ENCODE data around the gene FBN1.

FBN1 gene

DNA sequence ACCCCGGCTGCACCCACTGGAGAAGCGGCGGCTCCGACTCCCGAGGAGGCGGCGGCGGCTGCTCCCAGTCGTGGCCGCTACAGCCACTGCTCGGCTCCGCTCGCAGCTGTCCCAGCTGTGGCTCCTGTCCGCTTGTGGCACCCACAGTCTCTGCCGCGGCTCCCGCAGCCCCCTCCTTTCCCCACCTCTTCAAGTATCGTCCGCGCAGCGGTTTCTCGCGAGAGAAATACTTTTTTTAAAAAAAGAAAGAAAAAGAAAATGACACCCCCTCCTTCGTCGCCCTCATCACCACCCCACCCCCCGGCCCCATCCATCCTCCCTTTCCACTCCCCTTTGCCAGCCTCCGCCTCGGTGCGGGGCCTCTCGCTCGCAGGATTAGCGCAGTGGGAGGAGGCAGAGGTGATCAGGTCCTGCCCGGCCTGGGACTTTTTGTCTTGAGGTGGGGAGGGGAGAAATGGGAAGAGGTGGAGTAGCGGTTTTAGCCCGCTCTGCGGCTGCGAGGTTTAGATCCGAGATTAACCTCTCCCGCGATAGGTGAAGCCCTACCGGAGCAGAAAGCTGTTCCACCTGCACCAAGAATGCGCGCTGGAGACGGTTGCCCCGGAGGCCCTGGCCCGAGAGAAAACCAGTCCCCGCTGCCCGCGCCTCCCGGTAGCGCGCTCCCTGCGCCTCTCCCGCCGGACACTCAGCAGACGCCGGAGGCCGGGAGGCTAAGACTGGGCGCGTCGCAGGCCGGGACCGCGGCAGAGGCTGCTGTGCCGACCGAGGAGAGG, at the start of gene FBN1:
FBN1 (minus strand) TSS at position 152 of the 773 bp plus-strand sequence. CDS start 940 bp downstream, outside the sequence.
- Histone ChIP-seq H3K36me3 (ENCODE audit: control insufficient read depth, low read depth, low read length) (no peaks in the 10 kb centered on the region), H3K27ac (ENCODE audit: low read length) (no peak within 1 kb of the TSS), H3K9ac (ENCODE audit: low read length) (peak within 1 kb of the TSS; percentile 70), H3K4me3 (ENCODE audit: low read length) (peak within 1 kb of the TSS; percentile 80), H3K9me3 (ENCODE audit: control insufficient read depth, low read depth, low read length) (no peaks in the 10 kb centered on the region), H3K4me1 (ENCODE audit: control insufficient read depth, low read depth, low read length) (peaks cover 13% of the 10 kb centered on the region), H3K27me3 (ENCODE audit: control insufficient read depth, insufficient read depth, low read length) (peaks cover 49% of the 10 kb centered on the region)

DNA sequence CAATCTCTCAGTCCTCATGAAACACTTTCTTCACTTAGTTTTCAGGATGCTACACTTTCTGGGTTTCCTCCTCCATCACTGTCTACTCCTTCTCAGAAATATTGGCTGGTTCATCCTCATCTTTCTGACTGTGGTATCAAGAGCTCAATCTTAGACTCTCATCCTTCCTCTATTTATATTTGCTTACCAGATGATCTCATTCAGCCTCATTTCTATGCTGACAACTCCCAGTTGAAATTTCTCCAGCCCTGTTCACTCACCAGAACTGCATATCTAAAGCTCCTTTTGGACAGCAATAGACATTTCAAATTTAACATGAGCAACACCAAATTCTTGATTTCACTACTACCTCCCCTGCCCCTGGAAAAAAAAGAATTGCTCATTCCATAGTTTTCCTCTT, 48.0 kb upstream of the FBN1 start:
- Histone ChIP-seq H3K27ac (ENCODE audit: low read length) (no peak overlapping the region), H3K4me1 (ENCODE audit: control insufficient read depth, low read depth, low read length) (no peaks in the 10 kb centered on the region), H3K9ac (ENCODE audit: low read length) (no peak overlapping the region)

GRCh38 chr15:48688493-48688892, 43.0 kb upstream of the FBN1 start:
- Histone ChIP-seq H3K27me3 (ENCODE audit: control insufficient read depth, insufficient read depth, low read length) (no peaks in the 10 kb centered on the region), H3K9me3 (ENCODE audit: control insufficient read depth, low read depth, low read length) (no peaks in the 10 kb centered on the region), H3K36me3 (ENCODE audit: control insufficient read depth, low read depth, low read length) (no peaks in the 10 kb centered on the region), H3K4me1 (ENCODE audit: control insufficient read depth, low read depth, low read length) (no peaks in the 10 kb centered on the region), H3K9ac (ENCODE audit: low read length) (no peak overlapping the region), H3K4me3 (ENCODE audit: low read length) (no peak overlapping the region), H3K27ac (ENCODE audit: low read length) (no peak overlapping the region)

More for the DNA sequence above, 48.0 kb upstream of the FBN1 start:
- Histone ChIP-seq H3K36me3 (ENCODE audit: control insufficient read depth, low read depth, low read length) (no peaks in the 10 kb centered on the region), H3K27me3 (ENCODE audit: control insufficient read depth, insufficient read depth, low read length) (no peaks in the 10 kb centered on the region), H3K9me3 (ENCODE audit: control insufficient read depth, low read depth, low read length) (no peaks in the 10 kb centered on the region), H3K4me3 (ENCODE audit: low read length) (no peak overlapping the region)

DNA sequence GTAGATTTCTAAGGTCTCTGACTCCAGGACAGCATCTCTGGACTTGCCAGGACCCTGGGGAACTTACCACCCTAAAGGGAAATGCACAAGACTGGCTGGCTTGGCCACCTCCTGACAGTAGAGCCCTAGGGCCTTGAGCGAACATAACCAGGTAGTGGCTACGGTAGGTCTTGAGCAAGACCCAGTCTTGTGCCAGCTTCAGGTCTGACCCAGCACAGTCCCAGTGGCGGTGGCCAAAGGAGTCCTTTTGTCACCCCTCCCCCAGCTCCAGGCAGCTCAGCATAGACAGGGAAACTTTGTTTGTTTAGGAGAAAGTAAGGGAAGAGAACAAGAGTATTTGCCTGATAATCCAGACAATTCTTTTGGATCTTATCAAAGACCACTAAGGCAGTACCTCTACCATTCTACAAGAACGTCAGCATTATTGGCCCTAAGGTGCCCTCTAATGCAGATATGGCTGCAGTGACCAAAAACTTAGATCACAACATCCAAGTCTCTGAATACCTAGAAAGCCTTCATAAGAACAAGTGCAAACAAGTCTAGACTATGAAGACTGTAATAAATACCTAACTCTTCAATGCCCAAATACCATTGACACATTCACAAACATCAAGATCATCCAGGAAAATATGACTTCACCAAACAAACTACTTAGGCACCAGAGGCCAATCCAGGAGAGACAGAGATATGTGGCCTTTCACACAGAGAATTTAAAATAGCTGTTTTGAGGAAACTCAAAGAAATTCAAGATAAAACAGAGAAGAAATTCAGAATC, 38.7 kb upstream of the FBN1 start:
- H3K27ac ChIP-seq (ENCODE audit: low read length), result no peak overlapping the region
- H3K9me3 ChIP-seq (ENCODE audit: control insufficient read depth, low read depth, low read length), result no peaks in the 10 kb centered on the region
- no peak overlapping the region for H3K4me3 ChIP-seq (ENCODE audit: low read length)
- no peaks in the 10 kb centered on the region for H3K27me3 ChIP-seq (ENCODE audit: control insufficient read depth, insufficient read depth, low read length)
- no peak overlapping the region for H3K9ac ChIP-seq (ENCODE audit: low read length)
- H3K36me3 ChIP-seq (ENCODE audit: control insufficient read depth, low read depth, low read length), result no peaks in the 10 kb centered on the region
- H3K4me1 ChIP-seq (ENCODE audit: control insufficient read depth, low read depth, low read length), result no peaks in the 10 kb centered on the region

GRCh38 chr15:48682942-48683651, 37.6 kb upstream of the FBN1 start:
- Histone ChIP-seq H3K27me3 (ENCODE audit: control insufficient read depth, insufficient read depth, low read length) (no peaks in the 10 kb centered on the region), H3K36me3 (ENCODE audit: control insufficient read depth, low read depth, low read length) (no peaks in the 10 kb centered on the region), H3K4me1 (ENCODE audit: control insufficient read depth, low read depth, low read length) (no peaks in the 10 kb centered on the region), H3K4me3 (ENCODE audit: low read length) (no peak overlapping the region), H3K9me3 (ENCODE audit: control insufficient read depth, low read depth, low read length) (no peaks in the 10 kb centered on the region), H3K9ac (ENCODE audit: low read length) (no peak overlapping the region), H3K27ac (ENCODE audit: low read length) (no peak overlapping the region)

- H3K9ac ChIP-seq (ENCODE audit: low read length), result no peak overlapping the region
- H3K27ac ChIP-seq (ENCODE audit: low read length), result no peak overlapping the region
These were observed 35.8 kb upstream of the FBN1 start for GRCh38 chr15:48681353-48681752.

DNA sequence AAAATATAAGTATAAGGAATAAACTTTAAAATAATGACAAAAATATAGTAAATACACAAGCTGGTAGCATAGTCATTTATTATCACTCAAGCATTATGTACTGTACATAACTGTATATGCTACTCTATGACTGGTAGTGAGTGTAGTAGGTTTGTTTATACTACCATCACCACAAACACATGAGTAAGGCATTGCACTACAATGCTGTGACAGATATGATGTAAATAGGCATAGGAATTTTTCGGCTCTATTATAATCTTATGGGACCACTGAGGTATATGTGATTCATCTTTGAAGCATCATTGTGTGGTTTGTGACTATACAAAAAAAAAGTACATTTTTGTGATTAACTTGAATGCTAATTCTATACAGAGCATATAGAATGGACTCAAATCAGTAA, 35.3 kb upstream of the FBN1 start:
- Histone ChIP-seq H3K27ac (ENCODE audit: low read length) (no peak overlapping the region), H3K36me3 (ENCODE audit: control insufficient read depth, low read depth, low read length) (no peaks in the 10 kb centered on the region), H3K4me1 (ENCODE audit: control insufficient read depth, low read depth, low read length) (no peaks in the 10 kb centered on the region), H3K9ac (ENCODE audit: low read length) (no peak overlapping the region), H3K4me3 (ENCODE audit: low read length) (no peak overlapping the region), H3K9me3 (ENCODE audit: control insufficient read depth, low read depth, low read length) (no peaks in the 10 kb centered on the region), H3K27me3 (ENCODE audit: control insufficient read depth, insufficient read depth, low read length) (no peaks in the 10 kb centered on the region)

More at GRCh38 chr15:48681353-48681752, 35.8 kb upstream of the FBN1 start:
- H3K9me3 ChIP-seq (ENCODE audit: control insufficient read depth, low read depth, low read length), result no peaks in the 10 kb centered on the region
- no peaks in the 10 kb centered on the region for H3K36me3 ChIP-seq (ENCODE audit: control insufficient read depth, low read depth, low read length)
- no peaks in the 10 kb centered on the region for H3K4me1 ChIP-seq (ENCODE audit: control insufficient read depth, low read depth, low read length)
- H3K27me3 ChIP-seq (ENCODE audit: control insufficient read depth, insufficient read depth, low read length), result no peaks in the 10 kb centered on the region
- H3K4me3 ChIP-seq (ENCODE audit: low read length), result no peak overlapping the region

GRCh38 chr15:48679952-48680351, 34.4 kb upstream of the FBN1 start:
- Histone ChIP-seq H3K9me3 (ENCODE audit: control insufficient read depth, low read depth, low read length) (no peaks in the 10 kb centered on the region), H3K27ac (ENCODE audit: low read length) (no peak overlapping the region), H3K27me3 (ENCODE audit: control insufficient read depth, insufficient read depth, low read length) (no peaks in the 10 kb centered on the region)

GRCh38 chr15:48678851-48679250, 33.3 kb upstream of the FBN1 start:
- H3K4me1 ChIP-seq (ENCODE audit: control insufficient read depth, low read depth, low read length), result no peaks in the 10 kb centered on the region
- no peaks in the 10 kb centered on the region for H3K9me3 ChIP-seq (ENCODE audit: control insufficient read depth, low read depth, low read length)
- no peaks in the 10 kb centered on the region for H3K27me3 ChIP-seq (ENCODE audit: control insufficient read depth, insufficient read depth, low read length)
- no peak overlapping the region for H3K9ac ChIP-seq (ENCODE audit: low read length)
- H3K36me3 ChIP-seq (ENCODE audit: control insufficient read depth, low read depth, low read length), result no peaks in the 10 kb centered on the region
- no peak overlapping the region for H3K4me3 ChIP-seq (ENCODE audit: low read length)
- H3K27ac ChIP-seq (ENCODE audit: low read length), result no peak overlapping the region

More at GRCh38 chr15:48679952-48680351, 34.4 kb upstream of the FBN1 start:
- Histone ChIP-seq H3K9ac (ENCODE audit: low read length) (no peak overlapping the region), H3K4me3 (ENCODE audit: low read length) (no peak overlapping the region), H3K36me3 (ENCODE audit: control insufficient read depth, low read depth, low read length) (no peaks in the 10 kb centered on the region), H3K4me1 (ENCODE audit: control insufficient read depth, low read depth, low read length) (no peaks in the 10 kb centered on the region)

- H3K27me3 ChIP-seq (ENCODE audit: control insufficient read depth, insufficient read depth, low read length), result no peaks in the 10 kb centered on the region
- H3K27ac ChIP-seq (ENCODE audit: low read length), result no peak overlapping the region
- H3K36me3 ChIP-seq (ENCODE audit: control insufficient read depth, low read depth, low read length), result no peaks in the 10 kb centered on the region
- no peak overlapping the region for H3K4me3 ChIP-seq (ENCODE audit: low read length)
- H3K4me1 ChIP-seq (ENCODE audit: control insufficient read depth, low read depth, low read length), result no peaks in the 10 kb centered on the region
- no peak overlapping the region for H3K9ac ChIP-seq (ENCODE audit: low read length)
- H3K9me3 ChIP-seq (ENCODE audit: control insufficient read depth, low read depth, low read length), result no peaks in the 10 kb centered on the region
These were observed 32.3 kb upstream of the FBN1 start for GRCh38 chr15:48677821-48678220.

DNA sequence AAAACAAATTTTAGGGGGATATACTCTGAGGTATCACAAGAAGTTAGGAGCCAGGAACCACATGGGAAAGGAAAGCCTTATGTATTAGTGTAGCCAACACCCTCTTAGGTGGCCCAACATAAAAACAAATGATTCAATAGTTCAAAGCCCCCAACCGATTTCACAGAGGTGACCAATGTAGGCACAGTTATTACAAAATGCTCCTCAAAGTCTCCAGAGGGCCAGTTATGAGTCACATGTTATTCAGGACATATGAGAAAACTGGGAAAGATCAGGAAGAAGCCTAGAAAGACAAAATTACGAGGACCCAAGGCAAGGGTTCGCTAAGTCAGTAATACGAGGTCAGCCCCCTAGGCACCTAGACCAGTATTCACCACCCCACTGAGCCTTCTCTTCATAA, 29.9 kb upstream of the FBN1 start:
- Histone ChIP-seq H3K27me3 (ENCODE audit: control insufficient read depth, insufficient read depth, low read length) (no peaks in the 10 kb centered on the region), H3K9ac (ENCODE audit: low read length) (no peak overlapping the region), H3K9me3 (ENCODE audit: control insufficient read depth, low read depth, low read length) (no peaks in the 10 kb centered on the region), H3K36me3 (ENCODE audit: control insufficient read depth, low read depth, low read length) (no peaks in the 10 kb centered on the region), H3K4me1 (ENCODE audit: control insufficient read depth, low read depth, low read length) (no peaks in the 10 kb centered on the region), H3K27ac (ENCODE audit: low read length) (no peak overlapping the region), H3K4me3 (ENCODE audit: low read length) (no peak overlapping the region)
